Right ventricle myocardium inferior (tissue), 1 donor: Measurements from ENCODE around the gene KCNJ1. TPM values are rescaled to one million over a fixed set of nuclear protein-coding genes. Genes with fewer than 3 reads are reported as not detected.
A peak's percentile ranks its signal among the peaks of the same experiment; 100 is the strongest.

ENCODE experiments used
- ATAC-seq: fragments of 200-7000 bp; cut with Tn5 transposase; one replicate; pipeline ENCODE4 v1.9.1; 2020; ENCODE audit warnings: mild to moderate bottlenecking, moderate library complexity
- DNase-seq: peaks from one replicate; pipeline ENCODE4 v3.0.0; 2021; ENCODE audit errors: missing footprints
- intact Hi-C: fragments of 100-400 bp; cut with DNase I; formaldehyde crosslinking; loops from one replicate; pipeline ENCODE4 v1.11.0; 2022
- long read RNA-seq: library from polyadenylated mRNA; unstranded; transcript quantifications from one replicate; pipeline ENCODE4 v2.0.0, GENCODE V29; 2021
- total RNA-seq: library from RNA; stranded (reverse); fragmentation: NEBNext Ultra II Directional; extraction: Animal tissue kit (Norgen Biotek cat#: 25700); gene quantifications from one replicate; pipeline ENCODE4 v1.2.1, GENCODE V29; 2021
- donor health status: DM: no; HTN: yes; CAD: no; lungs with severe emphysema.

Gene KCNJ1
- not detected for total RNA-seq
- long read RNA-seq: 0 reads

- intact Hi-C loops: loop anchor here (10.0 kb wide), 1 partner anchor 832 kb away; no protein-coding TSS in a partner anchor
- no peak for ATAC-seq
- no peak for DNase-seq
Measured at GRCh38 chr11:128867277-128867676, at the start of gene KCNJ1. KCNJ1 (minus strand) TSS chr11:128867296; CDS start chr11:128840243, 27,053 bp downstream.

DNA sequence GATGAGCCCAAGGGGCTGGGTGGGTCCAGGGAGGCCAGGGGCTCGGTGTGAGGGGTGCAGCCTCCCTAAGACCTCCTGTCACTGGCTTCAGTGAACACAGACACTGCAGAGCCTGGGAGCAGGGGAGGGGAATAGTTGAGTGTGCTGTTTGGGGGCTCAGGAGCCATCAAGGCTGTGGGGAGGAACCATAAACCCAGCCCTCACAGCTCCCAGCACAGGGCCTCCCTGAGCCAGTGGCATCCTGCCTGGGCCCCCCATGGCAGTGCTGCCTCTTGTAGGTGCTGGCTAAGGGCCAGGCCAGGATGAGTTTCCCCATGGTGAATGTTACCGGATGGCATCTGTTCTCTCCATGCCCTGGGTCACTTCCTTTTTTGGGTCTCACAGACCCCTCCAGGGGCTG is 49.6 kb upstream of the KCNJ1 start:
- ATAC-seq: no peak
- DNase-seq: no peak
- intact Hi-C loops: no loop called here

DNA sequence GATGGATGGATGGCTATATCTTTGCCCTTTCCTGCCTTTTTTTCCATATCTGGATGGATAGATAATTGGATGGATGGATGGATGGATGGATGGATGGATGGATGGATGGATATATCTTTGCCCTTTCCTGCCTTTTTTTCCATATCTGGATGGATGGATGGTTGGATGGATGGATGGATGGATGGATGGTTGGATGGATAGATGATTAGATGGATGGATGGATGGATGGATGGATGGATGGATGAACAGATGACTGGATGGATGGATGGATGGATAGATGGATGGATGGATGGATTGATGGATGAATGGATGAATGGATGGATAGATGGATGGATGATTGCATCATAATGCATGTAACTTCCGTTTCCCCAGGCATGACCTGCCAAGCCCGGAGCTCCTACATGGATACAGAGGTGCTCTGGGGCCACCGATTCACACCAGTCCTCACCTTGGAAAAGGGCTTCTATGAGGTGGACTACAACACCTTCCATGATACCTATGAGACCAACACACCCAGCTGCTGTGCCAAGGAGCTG is 49.0 kb upstream of the KCNJ1 start:
- DNase-seq (no peak), ATAC-seq (no peak)
- intact Hi-C loops: no loop called here

DNA sequence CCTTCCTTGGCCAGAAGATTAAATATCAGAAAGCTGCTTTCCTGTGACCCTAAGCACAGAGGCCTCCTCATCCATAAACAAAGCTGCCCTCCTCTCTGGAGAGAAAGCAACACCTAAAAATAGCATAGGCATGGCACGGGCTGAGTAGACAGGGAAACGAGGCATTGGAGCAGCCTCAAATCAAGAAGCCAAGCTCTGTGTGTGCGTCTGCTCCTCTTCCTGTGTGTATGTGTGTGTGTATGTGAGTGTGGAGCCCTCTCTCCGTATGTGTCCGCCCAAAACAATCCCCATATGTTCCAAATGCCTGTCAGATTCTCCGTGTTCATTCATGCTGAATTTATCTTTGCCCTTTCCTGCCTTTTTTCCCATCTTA is 48.0 kb upstream of the KCNJ1 start:
- ATAC-seq (peak; percentile 68), DNase-seq (no peak)
- intact Hi-C loops: no loop called here

DNA sequence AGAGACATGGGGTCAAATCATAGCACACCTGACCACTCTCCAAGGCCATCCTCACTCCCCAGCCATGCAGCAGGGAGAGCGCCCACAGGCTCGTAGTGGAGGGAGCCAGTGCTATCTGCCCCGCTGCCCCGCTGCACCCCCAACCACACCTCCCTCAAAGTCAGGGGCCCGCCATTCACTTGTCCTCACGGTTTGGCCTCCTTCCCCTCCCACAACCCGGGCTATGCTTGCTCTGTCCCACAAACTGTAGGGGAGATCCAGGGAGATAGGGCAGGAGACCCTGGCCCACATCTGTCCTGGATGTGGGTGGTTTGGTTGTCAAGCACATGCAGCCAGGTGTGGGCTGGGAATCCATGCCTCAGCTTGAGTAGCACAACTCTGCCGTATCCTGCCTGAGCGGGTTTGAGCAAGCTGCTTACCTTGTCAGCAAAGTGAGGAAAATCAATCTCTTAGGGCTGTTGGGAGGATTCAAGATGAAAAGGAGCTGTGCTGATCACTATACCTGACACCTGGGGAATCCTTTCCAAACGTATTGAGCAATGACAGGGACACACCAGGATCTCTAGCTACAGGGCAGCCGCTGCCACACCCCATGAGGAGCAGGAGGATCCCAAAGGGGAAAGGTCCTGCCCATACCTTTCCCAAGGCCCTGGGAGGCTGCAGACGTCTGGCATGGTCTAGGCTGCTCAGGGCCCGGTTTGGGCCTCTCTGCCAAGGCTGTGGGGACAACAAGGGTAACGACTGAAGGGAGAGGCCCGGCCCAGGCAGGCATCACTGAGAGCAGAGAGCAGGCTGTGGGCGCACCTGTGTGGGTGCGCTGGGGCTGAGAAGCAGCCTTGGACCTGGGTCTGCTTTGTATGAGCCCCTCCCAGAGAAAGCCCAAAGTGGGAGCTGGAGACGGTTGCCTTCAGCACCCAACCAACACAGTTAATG is 47.4 kb upstream of the KCNJ1 start:
- ATAC-seq (peak; percentile 15), DNase-seq (no peak)
- intact Hi-C loops: no loop called here

DNA sequence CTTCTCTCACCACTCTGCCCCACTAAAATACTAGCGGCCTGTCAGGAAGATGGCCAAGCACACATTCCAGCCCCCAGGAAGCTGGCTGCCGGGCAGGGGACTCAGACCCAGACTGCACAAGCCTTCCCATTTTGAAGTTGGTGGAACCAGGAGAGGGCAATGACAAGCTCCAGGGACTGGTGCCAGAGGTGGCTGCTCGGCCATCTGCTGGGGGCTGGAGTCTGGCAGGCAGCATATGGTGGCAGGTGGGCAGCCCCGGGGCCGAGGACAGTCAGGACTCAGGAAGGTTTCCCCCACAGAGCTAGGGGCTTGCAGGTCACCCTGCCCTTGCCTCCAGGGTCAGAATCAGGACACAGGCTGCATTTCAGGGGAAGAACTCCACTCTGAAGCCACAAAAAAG is 46.7 kb upstream of the KCNJ1 start:
- no peak for ATAC-seq

DNA sequence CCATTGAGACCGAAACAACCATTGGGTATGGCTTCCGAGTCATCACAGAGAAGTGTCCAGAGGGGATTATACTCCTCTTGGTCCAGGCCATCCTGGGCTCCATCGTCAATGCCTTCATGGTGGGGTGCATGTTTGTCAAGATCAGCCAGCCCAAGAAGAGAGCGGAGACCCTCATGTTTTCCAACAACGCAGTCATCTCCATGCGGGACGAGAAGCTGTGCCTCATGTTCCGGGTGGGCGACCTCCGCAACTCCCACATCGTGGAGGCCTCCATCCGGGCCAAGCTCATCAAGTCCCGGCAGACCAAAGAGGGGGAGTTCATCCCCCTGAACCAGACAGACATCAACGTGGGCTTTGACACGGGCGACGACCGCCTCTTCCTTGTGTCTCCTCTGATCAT is 44.6 kb upstream of the KCNJ1 start:
- intact Hi-C loops: no loop called here
- DNase-seq (no peak), ATAC-seq (no peak)

More for the DNA sequence above, 46.7 kb upstream of the KCNJ1 start:
- no peak for DNase-seq
- intact Hi-C loops: no loop called here

DNA sequence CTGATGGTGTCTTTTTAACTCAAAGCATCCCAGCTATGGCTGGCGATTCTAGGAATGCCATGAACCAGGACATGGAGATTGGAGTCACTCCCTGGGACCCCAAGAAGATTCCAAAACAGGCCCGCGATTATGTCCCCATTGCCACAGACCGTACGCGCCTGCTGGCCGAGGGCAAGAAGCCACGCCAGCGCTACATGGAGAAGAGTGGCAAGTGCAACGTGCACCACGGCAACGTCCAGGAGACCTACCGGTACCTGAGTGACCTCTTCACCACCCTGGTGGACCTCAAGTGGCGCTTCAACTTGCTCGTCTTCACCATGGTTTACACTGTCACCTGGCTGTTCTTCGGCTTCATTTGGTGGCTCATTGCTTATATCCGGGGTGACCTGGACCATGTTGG is 44.1 kb upstream of the KCNJ1 start:
- DNase-seq: no peak
- intact Hi-C loops: no loop called here
- no peak for ATAC-seq

- intact Hi-C loops: no loop called here
- DNase-seq (no peak), ATAC-seq (no peak)
Measured at GRCh38 chr11:128910576-128910975, 43.5 kb upstream of the KCNJ1 start.

GRCh38 chr11:128909438-128910125 is 42.5 kb upstream of the KCNJ1 start:
- intact Hi-C loops: no loop called here
- DNase-seq: no peak
- ATAC-seq: no peak

DNA sequence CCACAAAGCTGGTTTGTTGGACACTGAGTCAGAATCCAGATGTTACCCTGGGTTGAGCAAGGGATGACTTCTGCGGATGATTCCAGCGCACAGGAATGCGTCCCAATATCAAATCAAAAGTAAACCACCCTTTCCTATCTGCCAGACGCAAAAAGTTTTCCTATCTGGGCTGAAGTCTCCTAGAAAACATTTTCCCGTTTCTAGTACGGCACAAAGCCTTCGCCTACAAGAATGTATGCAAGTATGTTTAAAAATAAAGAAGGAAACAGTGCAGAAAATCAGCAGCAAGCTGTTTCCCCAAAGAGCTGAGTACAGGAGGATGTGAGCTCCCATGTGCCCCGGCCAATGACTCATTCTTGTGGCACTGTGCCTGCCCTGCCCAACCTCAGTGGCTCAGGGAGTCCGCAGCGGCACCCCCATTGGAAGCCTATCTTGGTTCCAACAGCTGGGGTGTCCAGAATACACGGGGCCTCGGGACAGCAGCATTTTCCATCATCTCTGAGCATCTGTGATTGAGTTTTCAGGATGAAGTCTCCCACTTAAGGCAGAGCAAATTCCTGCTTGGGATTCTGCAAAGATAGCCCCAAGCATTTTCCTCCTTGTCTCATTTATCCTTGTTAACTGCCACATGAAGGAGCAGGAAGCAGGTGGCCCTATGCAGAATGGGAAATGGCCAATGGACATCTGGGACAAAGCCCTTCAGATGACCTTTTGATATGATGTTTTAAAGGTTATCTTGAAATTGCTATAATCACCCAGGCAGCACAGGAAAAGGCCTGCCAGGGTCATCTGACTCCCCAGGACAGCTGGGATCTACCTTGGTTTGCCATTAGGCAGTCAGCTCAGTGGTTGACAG is 41.5 kb upstream of the KCNJ1 start:
- DNase-seq: peak; percentile 80
- intact Hi-C loops: no loop called here
- ATAC-seq: peak; percentile 43

DNA sequence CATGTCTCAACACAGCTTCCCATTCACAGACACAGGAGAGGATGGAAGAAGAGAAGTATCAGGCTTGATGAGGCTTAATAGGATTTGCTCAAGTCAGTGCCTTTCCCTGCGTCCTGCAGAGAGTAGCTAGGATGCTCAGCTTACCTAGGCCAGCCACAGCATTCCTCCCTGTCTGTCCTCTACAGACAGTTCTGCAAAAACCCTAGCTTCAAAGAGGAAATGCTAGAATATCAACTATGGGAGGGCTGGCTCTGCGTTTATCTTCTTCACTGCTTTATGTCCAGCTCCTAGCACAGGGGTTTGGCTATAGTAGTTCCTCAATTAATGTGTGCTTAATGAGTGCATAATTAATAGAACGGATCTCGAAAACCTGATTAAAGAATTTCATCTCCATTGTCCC is 40.5 kb upstream of the KCNJ1 start:
- ATAC-seq: no peak
- no peak for DNase-seq
- intact Hi-C loops: loop anchor here (2.0 kb wide), 1 partner anchor 17 kb away; the partner anchor contains the start of gene KCNJ5

DNA sequence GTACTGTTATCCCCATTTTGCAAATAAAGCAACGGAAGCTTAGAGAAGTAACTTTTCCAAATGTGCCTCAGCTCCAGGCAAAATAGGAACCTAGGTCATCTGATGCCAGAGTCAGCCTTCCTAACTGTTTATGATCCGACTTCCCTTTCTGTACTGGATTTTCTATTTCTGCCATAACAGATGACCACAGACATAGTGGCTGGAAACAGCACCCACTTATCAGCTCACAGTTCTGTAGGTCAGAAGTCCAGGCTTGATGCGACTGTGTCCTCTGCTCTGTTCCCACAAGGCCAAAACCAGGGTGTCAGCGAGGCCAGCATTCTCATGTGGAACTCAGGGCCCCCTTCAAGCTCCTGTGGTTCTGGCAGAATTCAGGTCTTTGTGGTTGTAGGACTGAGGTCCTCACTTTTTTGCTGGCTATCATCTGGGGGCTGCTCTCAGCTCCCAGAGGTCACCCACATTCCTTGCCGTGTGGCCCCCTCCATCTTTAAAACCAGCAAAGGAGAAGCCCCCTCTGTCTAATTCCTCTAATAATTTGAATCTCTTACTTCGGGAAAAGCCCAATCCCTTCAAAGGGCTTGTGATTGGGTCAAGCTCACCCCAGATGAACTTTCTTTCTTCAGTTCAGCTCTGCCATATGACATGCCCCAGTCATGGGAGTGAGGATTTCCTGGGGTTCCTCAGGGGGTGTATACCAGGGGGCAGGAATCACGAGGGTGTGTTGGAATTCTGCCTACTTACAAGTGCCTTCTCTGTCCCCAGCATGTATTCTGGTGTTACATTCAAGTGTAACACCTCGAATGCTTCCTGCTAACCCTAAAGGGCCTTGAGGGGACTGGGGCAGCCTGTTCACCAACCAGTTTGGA is 39.3 kb upstream of the KCNJ1 start:
- intact Hi-C loops: loop anchor here (2.0 kb wide), 1 partner anchor 16 kb away; the partner anchor contains the start of gene KCNJ5
- peak; percentile 5 for ATAC-seq
- no peak for DNase-seq

DNA sequence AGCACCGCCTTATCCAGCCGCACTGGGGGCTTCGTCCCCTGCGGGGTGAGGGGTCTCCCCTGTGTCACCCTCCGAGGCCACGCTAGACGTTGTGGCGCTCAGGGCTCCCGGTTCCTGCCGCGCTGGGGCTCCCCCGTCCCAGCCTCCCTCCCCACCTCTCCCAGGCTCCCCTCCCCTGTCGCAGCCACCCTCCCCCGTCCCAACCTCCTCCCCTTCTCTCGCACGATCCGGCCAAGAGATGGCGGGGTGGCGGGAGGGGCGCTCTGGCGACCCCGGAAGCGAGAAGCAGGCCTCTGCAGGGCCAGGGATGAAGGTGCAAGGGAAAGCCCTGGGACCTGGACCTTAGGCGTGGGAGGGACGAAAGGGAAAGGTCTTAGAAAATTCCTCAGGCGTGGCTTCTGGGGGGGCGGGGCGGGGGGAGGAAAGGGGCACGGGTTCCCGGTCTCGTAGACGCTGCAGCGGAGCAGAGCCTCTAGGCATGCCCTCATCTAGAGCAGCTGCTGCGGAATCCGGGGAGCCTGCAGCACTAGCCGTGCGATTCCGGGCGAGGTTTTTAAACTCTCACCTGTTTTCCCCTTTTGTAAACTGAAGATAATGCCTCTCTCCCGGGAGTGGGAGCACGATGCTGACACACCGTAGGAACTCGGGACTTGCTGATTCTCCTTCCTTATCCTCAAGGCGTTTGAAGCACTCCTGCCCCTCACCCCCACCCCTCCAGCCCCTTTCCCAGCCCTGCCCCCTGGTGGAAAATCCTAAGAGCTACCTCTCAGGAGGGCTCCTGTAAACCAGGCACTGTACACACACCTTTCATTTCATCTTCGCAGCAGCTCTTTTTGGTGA is 38.5 kb upstream of the KCNJ1 start:
- intact Hi-C loops: loop anchor here (2.0 kb wide), 2 partner anchors 15 to 21 kb away; partner anchors contain the start of gene KCNJ5
- DNase-seq: no peak
- ATAC-seq: peak; percentile 53

GRCh38 chr11:128904656-128905344 is 37.7 kb upstream of the KCNJ1 start:
- DNase-seq (no peak), ATAC-seq (peak; percentile 70)
- intact Hi-C loops: loop anchor here (2.0 kb wide), 1 partner anchor 20 kb away; no protein-coding TSS in a partner anchor

- DNase-seq (no peak), ATAC-seq (no peak)
- intact Hi-C loops: loop anchor here (2.0 kb wide), 1 partner anchor 19 kb away; no protein-coding TSS in a partner anchor
Measured at GRCh38 chr11:128904303-128904655, 37.2 kb upstream of the KCNJ1 start.
